ENCODE results near the gene CELF2. TPM values are rescaled to one million over a fixed set of nuclear protein-coding genes. Genes with fewer than 3 reads are reported as not detected.

CELF2 gene
- total RNA-seq, 4 donors from 2014 or later, result 106 to 127 (median 120) TPM

GRCh38 chr10:11317936-11318670 is 300.4 kb downstream of the CELF2 start:
- H3K36me3 ChIP-seq, result peaks cover 0 to 95% (median 13%) of the 10 kb centered on the region in 3 donors

GRCh38 chr10:11318826-11319598 is 301.3 kb downstream of the CELF2 start:
- Histone ChIP-seq H3K27ac (no peak overlapping the region), H3K4me3 (no peak overlapping the region), H3K4me1 (no peaks in the 10 kb centered on the region), H3K36me3 (peaks cover 0 to 96% (median 20%) of the 10 kb centered on the region in 3 donors), H3K9me3 (no peaks in the 10 kb centered on the region), H3K27me3 (no peaks in the 10 kb centered on the region)
- WGBS, 2 donors, result 87 to 93% methylated on average over 24 to 25 of the region's 26 CpGs
- no peak for DNase-seq (ENCODE audit: low spot score in 2 of 2)
- TF ChIP-seq POLR2A (IDR thresholded peaks at IDR 0.05) (no peak), CTCF (IDR thresholded peaks at IDR 0.05) (no peak)

More at GRCh38 chr10:11317936-11318670, 300.4 kb downstream of the CELF2 start:
- Histone ChIP-seq H3K9me3 (no peaks in the 10 kb centered on the region), H3K4me3 (no peak overlapping the region), H3K27ac (no peak overlapping the region), H3K4me1 (no peaks in the 10 kb centered on the region), H3K27me3 (no peaks in the 10 kb centered on the region)
- 87 to 93% methylated on average over 7 of the region's 7 CpGs for WGBS, 2 donors
- TF ChIP-seq CTCF (IDR thresholded peaks at IDR 0.05) (no peak), POLR2A (IDR thresholded peaks at IDR 0.05) (no peak), EP300 (IDR thresholded peaks at IDR 0.05) (no peak)
- no peak for DNase-seq (ENCODE audit: low spot score in 2 of 2)

GRCh38 chr10:11319990-11320602 is 302.4 kb downstream of the CELF2 start:
- TF ChIP-seq EP300 (IDR thresholded peaks at IDR 0.05) (no peak), POLR2A (IDR thresholded peaks at IDR 0.05) (no peak), CTCF (IDR thresholded peaks at IDR 0.05) (no peak)

GRCh38 chr10:11320809-11321520 is 303.3 kb downstream of the CELF2 start:
- DNase-seq (ENCODE audit: low spot score in 2 of 2), result no peak

More at GRCh38 chr10:11319990-11320602, 302.4 kb downstream of the CELF2 start:
- no peak overlapping the region for H3K4me3 ChIP-seq
- DNase-seq (ENCODE audit: low spot score in 2 of 2), result no peak
- WGBS, 2 donors, result 84 to 87% methylated on average over 11 of the region's 11 CpGs
- H3K27me3 ChIP-seq, result no peaks in the 10 kb centered on the region
- H3K9me3 ChIP-seq, result no peaks in the 10 kb centered on the region
- peaks cover 0 to 95% (median 20%) of the 10 kb centered on the region in 3 donors for H3K36me3 ChIP-seq
- no peak overlapping the region for H3K27ac ChIP-seq
- no peaks in the 10 kb centered on the region for H3K4me1 ChIP-seq

More at GRCh38 chr10:11320809-11321520, 303.3 kb downstream of the CELF2 start:
- WGBS, 2 donors, result 90 to 95% methylated on average over 17 of the region's 17 CpGs
- Histone ChIP-seq H3K27me3 (no peaks in the 10 kb centered on the region), H3K27ac (no peak overlapping the region), H3K4me3 (no peak overlapping the region), H3K4me1 (no peaks in the 10 kb centered on the region), H3K36me3 (peaks cover 0 to 95% (median 20%) of the 10 kb centered on the region in 3 donors), H3K9me3 (no peaks in the 10 kb centered on the region)
- no peak for TF ChIP-seq EP300 (IDR thresholded peaks at IDR 0.05)
- no peak for TF ChIP-seq POLR2A (IDR thresholded peaks at IDR 0.05)
- no peak for TF ChIP-seq CTCF (IDR thresholded peaks at IDR 0.05)
